Mammary epithelial cell (primary cell): ENCODE measurements around the gene HIF1A.

Experiments
- CTCF ChIP-seq, 2 donors: IDR thresholded peaks in 1 of 2; conservative IDR thresholded peaks in 1 of 2; 2 replicates each; pipeline ENCODE4 v1.5.1; 2011 to 2012; ENCODE audit warnings: inconsistent platforms in 2 of 2, low read length in 2 of 2, mild to moderate bottlenecking in 2 of 2, control low read depth in 1 of 2, low read depth in 1 of 2; ENCODE audit not compliant: insufficient read depth in 1 of 2; ENCODE audit errors: extremely low read depth in 1 of 2
- EZH2 ChIP-seq: IDR thresholded peaks from 2 replicates; pipeline ENCODE4 v1.6.1; 2012; ENCODE audit warnings: low read length, inconsistent platforms, borderline replicate concordance

- TF ChIP-seq CTCF (conservative IDR thresholded peaks at IDR 0.05 in 1 of 2, IDR thresholded peaks at IDR 0.05 in 1 of 2; ENCODE audit: extremely low read depth in 1 of 2, insufficient read depth in 1 of 2, low read depth in 1 of 2, low read length in 2 of 2): no peak
- no peak for TF ChIP-seq EZH2
Measured at GRCh38 chr14:61677479-61677878, 17.8 kb upstream of the HIF1A start.
